SKM-1 (cell line): Measurements from ENCODE around the gene SCAPER.
"Not testable (repeated sequence)": the region's sequence is repeated elsewhere in the genome, so short reads cannot be mapped to it uniquely, and the experiment has no call there.

Experiments
- DNase-seq: peaks from one replicate; lab custom pipeline; 2025; ENCODE audit not compliant: unreplicated experiment; lab: John Stamatoyannopoulos, UW

Gene SCAPER

DNA sequence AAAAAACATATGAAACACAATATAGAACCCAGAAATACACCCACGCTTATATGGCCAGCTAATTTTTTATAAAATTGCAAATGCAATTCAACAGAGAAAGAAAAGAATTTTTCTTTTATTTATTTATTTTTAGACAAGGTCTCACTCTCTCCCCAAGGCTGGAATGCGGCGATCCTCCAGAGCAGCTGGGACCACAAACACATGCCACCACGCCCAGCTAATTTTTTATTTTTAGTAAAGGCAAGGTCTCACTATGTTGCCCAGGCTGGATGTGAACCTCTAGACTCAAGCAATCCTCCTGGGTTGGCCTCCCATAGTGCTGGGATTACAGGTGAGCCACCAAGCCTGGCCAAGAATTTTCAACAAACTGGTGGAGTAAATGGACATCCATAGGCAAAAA, 117.9 kb downstream of the SCAPER start:
- no peak for DNase-seq

DNA sequence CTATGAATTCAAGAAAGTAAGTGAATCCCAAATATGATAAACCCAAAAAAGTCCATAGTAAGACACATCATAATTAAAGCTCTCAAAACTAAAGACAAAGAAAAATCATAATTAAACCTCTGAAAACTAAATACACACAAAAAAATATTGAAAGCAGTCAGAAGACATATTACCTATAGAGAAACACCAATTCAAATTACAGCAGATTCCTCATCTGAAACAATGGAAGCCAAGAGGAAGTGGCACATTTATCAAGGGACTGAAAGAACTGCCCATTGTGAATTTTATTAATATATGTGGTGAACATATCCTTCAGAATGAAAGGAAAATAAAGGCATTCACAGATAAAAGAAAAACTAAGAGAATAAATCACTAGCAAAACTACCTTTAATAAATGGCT, 128.2 kb downstream of the SCAPER start:
- DNase-seq, result no peak

DNA sequence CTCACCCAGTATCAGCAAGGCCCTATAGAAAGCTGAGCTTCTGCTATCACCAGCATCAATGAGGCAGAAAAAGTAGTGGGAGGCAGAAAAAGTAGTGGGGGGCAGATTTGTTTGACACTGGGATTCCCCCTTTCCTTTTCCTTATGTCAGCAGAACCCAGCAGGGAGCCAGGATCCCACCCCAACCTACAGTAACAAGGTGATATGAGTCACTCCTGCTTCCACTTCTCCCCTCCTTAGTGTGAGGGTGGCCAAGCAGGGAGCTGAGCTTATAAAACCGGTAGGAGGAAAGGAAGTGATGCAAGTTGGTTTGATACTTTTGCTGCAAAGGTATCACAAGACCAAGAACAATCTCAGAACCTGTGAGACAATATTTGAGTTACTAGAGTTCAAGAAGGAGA, 128.7 kb downstream of the SCAPER start:
- DNase-seq, result no peak

DNA sequence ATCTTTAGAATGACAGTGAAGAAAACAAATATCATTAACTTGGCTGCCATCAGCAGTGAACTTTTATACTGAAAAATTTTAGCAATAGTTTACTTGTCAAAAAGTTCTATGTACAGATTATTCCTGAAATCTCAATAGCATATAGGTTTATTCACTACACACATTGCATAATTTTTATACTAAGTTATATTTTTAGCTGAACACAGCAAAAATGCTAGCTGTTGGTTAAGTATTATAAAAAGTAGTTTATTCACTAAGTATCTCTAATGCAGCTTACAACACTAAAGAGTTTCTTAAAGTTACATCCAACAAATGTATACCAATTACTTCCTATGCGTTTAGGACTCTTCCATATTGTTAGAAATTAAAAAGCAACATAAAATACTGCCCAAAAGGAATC, 131.9 kb downstream of the SCAPER start:
- no peak for DNase-seq

DNA sequence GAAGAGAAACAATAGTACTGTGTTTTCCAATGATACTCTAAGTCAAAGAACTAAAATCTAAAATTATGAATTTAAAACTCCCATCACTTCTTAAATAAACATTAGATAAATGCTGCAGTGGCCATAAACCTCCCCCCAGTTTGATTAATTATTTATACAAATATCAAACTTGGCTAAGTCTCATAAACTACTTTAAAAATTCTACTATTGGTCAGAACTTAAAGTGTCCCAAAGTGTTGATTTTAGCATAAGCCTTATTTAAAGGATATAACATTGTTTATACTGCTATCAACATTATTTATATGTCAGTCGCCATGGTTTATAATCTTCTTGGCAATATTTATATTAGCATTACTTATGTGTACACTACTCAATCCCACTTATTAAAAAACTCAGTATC, 132.4 kb downstream of the SCAPER start:
- no peak for DNase-seq

DNA sequence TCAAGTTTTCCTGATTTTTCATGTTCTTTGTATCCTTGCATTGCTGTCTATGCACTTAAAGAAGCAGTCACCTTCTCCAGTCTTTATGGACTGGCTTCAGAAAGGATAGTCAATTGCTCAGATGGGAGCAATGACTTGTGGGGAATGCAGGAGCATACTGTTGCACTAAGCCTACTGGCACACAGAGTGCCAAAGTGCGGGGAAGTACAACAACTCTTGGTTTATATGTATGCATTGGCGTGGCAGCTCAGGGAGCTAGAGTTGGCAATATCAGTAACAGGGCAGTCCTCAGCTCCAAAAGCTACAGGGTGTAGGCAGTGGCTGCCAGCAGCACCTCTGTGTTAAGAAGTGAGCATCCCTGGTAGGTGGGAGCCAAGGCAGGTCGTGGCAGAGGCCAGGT, 141.1 kb downstream of the SCAPER start:
- no peak for DNase-seq

DNA sequence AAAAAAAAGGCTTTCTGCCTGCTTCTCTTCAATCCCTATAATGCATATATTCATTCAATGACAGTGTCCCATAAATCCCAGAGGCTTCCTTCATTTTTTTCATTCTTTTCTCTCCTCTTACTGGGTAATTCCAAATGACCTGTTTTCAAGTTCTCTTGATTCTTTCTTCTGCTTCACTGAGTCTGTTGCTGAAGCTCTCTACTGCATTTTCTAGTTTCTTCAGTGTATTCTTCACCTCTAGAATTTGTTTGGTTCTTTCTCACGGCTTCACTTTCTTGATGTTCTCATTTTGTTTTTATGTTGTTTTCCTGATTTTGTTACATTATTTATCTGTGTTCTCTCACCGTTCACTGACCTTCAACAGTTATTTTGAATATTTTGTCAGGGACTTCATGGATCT, 141.6 kb downstream of the SCAPER start:
- no peak for DNase-seq

DNA sequence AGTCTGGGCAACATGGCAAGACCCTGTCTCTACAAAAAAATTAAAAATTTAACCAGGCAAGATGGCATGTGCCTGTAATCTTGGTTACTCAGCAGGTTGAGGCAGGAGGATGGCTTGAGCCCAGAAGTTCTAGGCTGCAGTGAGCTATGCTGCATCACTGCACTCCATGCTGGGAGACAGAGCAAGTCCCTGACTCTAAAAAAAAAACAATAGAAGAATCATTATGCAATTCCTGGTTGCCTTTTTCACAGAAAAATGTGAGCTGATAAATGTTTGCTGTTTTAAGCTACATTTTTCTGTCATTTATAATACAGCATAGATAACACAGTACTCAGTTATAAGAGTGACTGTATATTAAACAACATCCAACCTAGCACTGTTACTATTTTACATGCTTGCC, 148.8 kb downstream of the SCAPER start:
- DNase-seq, result no peak

DNA sequence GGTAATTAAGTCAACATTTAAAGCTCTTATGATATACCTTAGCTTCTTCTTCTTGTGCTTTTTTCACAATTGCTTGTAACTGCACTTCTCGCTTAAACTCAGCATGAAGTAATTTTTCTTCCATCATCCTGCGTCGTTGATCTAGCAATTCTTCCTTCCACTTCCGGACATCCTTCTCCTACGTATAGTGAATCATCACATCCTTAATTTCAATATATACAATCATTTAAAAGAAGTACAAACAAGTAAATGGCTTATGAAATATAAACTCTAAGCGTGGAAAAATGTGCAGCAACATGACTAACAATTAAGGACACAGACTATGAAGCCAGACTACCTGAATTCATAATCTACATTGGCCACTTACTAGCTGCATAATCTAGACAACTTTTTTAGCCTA, 151.4 kb downstream of the SCAPER start:
- no peak for DNase-seq

DNA sequence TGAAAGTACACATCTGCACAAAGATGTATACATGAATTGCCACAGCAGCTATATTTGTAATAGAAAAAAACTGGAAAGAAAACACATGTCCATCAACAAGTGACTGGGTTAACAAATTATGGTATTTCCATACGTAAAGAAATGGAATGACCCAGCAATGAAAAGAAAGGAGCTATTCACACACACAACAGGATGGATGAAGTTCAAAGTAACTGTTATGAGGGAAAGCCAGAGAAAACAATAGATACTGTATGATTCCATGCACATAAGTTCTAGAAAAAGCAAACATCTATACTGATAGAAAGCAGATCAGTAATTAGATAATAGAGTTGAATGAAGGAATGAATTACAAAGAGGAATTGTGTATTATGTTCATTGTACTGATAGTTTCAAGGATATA, 152.0 kb downstream of the SCAPER start:
- no peak for DNase-seq

DNA sequence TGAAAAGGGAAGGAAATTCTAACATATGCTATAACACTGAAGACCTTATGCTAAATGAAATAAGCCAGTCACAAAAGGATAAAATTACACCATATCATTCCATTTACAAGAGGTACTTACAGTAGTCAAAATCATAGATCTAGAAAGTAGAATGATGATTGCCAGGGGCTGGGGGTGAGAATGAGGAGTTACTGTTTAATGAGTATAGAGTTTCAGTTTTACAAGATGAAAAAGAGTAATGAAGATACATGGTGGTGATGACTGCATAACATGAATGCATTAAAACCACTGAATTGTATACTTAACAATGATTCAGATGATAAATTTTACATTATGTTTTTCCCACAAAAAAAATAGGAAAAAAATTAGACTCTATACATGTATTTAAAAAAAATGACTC, 152.6 kb downstream of the SCAPER start:
- no peak for DNase-seq

DNA sequence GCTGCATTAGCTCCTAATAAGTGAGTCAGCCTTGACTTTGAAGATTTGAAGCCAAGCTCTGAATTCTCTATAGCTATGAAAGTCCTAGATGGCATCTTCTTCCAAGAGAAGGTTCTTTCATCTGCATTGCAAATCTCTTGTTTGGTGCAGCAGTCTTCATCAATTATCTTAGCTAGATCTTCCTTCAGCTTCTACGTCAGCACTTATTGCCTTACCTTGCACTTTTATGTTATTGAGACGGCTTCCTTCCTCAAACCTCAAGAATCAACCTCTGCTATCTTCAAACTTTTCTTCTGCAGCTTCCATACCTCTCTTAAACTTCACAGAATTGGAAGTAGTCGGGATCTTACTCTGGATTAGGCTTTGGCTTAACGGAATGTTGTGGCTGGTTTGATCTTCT, 167.6 kb downstream of the SCAPER start:
- no peak for DNase-seq

DNA sequence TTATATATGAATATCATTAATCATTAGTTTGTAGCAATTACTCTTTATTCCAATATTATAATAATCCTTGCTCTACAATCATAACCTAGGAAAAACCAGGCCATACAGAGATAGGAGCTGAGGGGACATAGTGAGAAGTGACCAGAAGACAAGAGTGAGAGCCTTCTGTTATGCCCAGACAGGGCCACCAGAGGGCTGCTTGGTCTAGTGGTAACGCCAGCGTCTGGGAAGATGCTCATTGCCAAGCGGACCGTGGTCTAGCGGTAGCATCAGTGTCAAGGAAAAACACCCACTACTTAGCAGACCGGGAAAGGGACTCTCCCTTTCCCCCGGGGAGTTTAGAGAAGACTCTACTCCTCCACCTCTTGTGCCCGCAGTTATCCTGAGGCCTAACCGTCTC, 172.8 kb downstream of the SCAPER start:
- not testable (repeated sequence) for DNase-seq

DNA sequence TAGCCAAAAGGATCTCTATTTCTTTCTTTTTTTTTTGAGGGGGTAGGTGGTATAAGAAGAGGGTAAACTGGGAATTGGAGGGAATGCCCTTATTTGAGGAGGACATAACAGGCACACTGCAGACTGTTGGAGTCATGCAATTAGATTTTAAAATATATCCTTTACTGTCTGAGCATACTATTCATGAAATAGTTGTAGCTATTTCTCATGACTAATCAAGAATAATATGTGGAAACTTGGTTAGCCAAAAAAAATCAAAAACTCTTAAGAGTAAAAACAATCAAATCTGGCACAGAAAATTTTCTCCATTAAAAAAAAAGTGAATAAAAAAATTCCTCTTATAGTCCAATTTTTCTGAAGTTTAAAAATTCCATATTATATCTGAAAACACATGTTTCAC, 174.9 kb downstream of the SCAPER start:
- DNase-seq, result no peak

DNA sequence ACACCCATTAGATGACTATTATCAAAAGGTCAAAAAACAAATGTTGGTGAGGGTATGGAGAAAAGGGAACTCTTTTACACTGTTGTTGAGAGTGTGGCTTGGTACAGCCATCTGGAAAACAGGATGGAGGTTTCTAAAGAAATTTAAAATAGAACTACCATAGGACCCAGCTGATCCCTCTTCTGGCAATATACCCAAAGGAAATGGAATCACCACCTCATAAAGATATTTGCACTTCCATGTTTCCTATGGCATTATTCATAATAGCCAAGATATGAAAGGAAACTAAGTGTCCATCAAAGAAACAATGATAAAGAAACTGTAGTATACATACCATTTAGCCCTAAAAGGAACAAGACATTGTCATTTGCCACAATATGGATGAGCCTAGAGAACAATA, 186.3 kb downstream of the SCAPER start:
- DNase-seq, result no peak

DNA sequence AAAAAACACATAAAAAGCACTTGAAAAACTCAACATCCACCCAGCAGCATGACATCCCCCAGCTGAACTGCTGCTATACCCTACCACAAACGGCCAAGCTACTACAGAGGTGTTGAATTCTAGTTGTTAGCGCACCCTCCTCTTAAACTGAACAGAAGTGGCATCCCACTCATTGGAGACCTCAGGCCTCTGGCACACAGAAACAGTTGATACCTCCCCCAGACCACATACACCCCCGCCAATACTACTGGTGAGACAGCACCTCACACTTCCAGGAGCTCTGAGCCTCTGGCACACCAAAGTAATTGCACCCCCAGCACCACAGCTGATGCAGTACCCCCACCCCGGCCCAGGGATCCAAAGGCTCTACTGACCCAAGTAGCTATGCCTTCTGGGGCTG, 190.2 kb downstream of the SCAPER start:
- DNase-seq, result no peak

DNA sequence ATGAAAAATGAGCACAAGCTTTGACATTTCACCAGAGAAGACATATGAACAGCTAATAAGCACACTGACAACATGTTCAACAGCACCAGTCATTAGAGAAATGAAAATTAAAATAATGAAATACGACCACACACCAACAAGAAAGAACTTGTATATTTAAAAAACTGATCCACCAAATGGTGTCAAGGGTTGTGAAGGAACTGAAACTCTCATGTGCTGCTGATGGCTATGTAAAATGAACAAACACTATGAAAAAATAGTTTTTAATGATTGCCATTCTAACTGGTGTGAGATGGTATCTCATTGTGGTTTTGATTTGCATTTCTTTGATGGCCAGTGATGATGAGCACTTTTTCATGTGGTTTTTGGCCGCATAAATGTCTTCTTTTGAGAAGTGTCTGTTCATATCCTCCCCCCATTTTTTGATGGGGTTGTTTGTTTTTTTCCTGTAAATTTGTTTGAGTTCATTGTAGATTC, 193.8 kb downstream of the SCAPER start:
- DNase-seq, result no peak

DNA sequence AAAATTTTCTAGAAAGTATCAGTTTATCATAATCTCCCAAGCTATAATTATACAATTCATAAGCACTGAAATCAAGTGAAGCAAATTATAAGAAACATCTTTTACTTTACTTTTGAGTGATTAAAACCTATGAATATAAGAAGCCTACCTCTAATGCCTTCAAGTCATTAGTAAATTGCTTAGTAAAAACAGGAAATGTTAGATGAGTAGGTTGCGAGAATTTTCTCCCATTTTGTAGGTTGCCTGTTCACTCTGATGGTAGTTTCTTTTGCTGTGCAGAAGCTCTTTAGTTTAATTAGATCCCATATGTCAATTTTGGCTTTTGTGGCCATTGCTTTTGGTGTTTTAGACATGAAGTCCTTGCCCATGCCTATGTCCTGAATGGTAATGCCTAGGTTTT, 201.1 kb downstream of the SCAPER start:
- DNase-seq, result not testable (repeated sequence)

DNA sequence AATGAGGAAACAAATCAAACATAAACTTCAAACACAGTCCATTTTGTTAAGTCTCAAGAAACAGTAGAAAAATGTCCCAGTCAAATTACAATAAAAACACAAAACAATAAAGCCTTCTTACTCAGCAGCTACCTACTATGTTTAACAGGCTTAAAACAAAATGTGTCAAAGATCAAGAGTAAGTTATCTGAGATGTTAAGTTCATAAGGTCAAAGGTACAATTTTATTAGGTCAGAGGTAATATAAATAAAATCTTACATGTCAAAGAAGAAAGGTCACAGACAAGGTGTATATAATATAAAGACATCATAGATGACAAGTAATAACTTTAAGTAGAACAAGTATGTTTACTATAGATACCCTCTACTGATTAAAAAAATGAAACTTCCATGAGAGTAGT, 208.3 kb downstream of the SCAPER start:
- no peak for DNase-seq

DNA sequence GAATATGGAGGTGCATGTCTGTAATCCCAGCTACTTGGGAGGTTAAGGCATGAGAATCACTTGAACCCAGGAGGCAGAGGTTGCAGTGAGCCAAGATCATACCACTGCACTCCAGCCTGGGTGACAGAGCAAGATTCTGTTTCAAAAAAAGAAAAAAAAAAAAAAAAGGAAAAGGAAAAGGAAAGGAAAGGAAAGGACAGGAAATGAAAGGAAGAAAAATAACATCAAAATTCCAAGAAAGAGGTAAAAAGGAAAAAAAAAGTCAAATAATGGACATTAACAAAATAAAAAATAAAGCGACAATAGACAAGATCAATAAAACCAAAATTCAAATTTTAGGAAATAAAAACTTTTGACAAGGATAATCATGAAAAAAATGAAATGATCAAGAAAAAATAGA, 212.6 kb downstream of the SCAPER start:
- not testable (repeated sequence) for DNase-seq

DNA sequence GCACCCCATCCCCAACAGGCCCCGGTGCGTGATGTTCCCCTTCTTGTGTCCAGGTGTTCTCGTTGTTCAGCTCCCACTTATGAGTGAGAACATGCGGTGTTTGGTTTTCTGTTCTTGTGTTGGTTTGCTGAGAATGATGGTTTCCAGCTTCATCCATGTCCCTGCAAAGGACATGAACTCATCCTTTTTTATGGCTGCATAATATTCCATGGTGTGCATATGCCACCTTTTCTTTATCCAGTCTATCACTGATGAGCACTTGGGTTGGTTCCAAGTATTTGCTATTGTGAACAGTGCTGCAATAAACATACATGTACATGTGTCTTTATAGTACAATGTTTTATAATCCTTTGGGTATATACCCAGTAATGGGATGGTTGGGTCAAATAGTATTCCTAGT, 217.5 kb downstream of the SCAPER start:
- not testable (repeated sequence) for DNase-seq

DNA sequence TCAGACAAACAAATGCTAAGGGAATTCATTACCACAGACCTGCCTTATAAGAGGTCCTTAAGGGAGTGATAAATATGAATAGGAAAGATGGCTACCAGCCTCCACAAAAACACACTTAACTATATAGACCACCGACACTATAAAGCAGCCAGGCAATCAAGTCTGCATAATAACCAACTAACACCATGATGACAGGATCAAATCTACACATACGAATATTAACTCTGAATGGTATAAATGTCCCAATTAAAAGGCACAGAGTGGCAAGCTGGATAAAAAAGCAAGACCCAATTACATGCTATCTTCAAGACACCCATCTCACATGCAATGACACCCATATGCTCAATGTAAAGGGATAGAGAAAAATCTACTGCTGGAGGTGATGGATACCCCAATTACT, 221.1 kb downstream of the SCAPER start:
- DNase-seq, result no peak

DNA sequence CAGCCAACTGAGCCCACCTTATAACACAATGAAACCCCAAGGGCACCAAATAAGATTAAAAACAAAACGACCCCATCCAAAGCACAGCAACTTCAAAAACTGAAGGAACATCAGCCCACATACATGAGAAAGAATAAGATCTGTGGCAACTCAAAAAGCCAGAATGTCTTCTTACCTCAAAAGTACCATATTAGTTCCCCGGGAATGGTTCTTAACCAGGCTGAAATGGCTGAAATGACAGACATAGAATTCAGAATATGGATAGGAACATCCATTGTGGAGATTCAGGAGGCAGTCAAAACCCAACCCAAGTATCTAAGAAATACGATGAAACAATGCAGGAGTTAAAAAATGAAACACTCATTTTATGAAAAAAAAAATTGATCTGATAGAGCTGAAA, 222.3 kb downstream of the SCAPER start:
- no peak for DNase-seq

DNA sequence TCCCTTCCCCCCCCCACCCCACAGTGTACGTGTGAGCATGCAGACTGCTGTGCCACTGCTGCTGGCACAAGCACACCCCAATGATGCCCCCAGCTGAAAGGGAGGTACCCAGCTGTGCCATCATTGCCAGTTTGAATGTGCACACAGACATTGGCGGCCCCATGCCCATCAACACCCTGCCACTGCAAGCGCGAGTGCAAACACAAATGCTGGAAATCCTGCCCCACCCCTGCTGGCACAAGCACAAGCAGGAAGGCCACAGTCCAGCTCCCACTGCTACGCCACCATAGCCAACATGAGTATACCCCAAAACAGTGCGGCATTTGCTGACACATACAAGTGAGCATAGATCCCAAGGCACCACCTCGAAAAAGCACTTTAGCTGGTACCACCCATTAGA, 222.9 kb downstream of the SCAPER start:
- DNase-seq, result no peak
